Esophagus squamous epithelium (tissue), 4 donors: ENCODE results near the gene SP8.

Experiments used
- CTCF ChIP-seq, 6 experiments: fragments of 450-650 bp in 4 of 6; fragments of 200-600 bp in 2 of 6; sonication (generic) in 2 of 6; IDR thresholded peaks; one replicate each; pipeline ENCODE4 v1.5.1; 2016 to 2019; ENCODE audit warnings: antibody characterized with exemption in 6 of 6, mild to moderate bottlenecking in 4 of 6, moderate library complexity in 4 of 6
- POLR2A ChIP-seq, 4 donors: fragments of 450-650 bp; IDR thresholded peaks; one replicate each; pipeline ENCODE4 v1.6.1; 2017; ENCODE audit warnings: antibody characterized with exemption in 4 of 4, mild to moderate bottlenecking in 4 of 4, moderate library complexity in 3 of 4

- TF ChIP-seq CTCF (IDR thresholded peaks at IDR 0.05) (no peak), POLR2A (IDR thresholded peaks at IDR 0.05) (no peak)
These were observed 3.7 kb upstream of the SP8 start for GRCh38 chr7:20790375-20790774.
